DND-41 (cell line): ENCODE measurements around the gene SPIB.

Experiments
- ATAC-seq: fragments of 200-7000 bp; cut with Tn5 transposase; 3 replicates; pipeline ENCODE4 v1.9.1; 2021; ENCODE audit warnings: low read depth; ENCODE audit not compliant: insufficient read depth
- DNase-seq: peaks from one replicate; pipeline ENCODE4 v3.0.0-alpha.2; 2020
- H2AFZ ChIP-seq: 2 replicates; pipeline ENCODE4 v1.6.0; 2012; ENCODE audit warnings: low read depth, low read length
- H3K27ac ChIP-seq: 2 replicates; pipeline ENCODE4 v1.5.1; 2012; ENCODE audit warnings: low read length, inconsistent platforms
- H3K27me3 ChIP-seq: fragments of 200-600 bp; sonication (generic); 2 replicates; pipeline ENCODE4 v1.6.0; 2012; ENCODE audit warnings: low read length, mild to moderate bottlenecking, inconsistent platforms; ENCODE audit not compliant: insufficient read depth, poor library complexity
- H3K36me3 ChIP-seq: 2 replicates; pipeline ENCODE4 v1.5.1; 2012; ENCODE audit warnings: low read length, inconsistent platforms; ENCODE audit not compliant: insufficient read depth
- H3K4me1 ChIP-seq: 2 replicates; pipeline ENCODE4 v1.5.1; 2012; ENCODE audit warnings: mild to moderate bottlenecking, low read length; ENCODE audit not compliant: insufficient read depth
- H3K4me2 ChIP-seq: 2 replicates; pipeline ENCODE4 v1.6.0; 2012; ENCODE audit warnings: mild to moderate bottlenecking, moderate library complexity, low read length, inconsistent platforms; ENCODE audit not compliant: insufficient read depth
- H3K4me3 ChIP-seq, 2 experiments: fragments of 200-600 bp in 1 of 2; shearing (Covaris generic) in 1 of 2; 2 replicates each; pipeline ENCODE4 v1.5.1; 2012 to 2016; ENCODE audit warnings: inconsistent platforms in 2 of 2, low read length in 2 of 2, mild to moderate bottlenecking in 2 of 2, low read depth in 1 of 2, moderate library complexity in 1 of 2
- H3K79me2 ChIP-seq: 2 replicates; pipeline ENCODE4 v1.6.0; 2012; ENCODE audit warnings: low read length, inconsistent platforms; ENCODE audit not compliant: insufficient read depth
- H3K9ac ChIP-seq: 2 replicates; pipeline ENCODE4 v1.6.0; 2012; ENCODE audit warnings: low read depth, mild to moderate bottlenecking, inconsistent platforms, low read length, moderate library complexity
- H3K9me3 ChIP-seq: 2 replicates; pipeline ENCODE4 v1.5.1; 2012; ENCODE audit warnings: low read length, moderate library complexity, mild to moderate bottlenecking, inconsistent platforms; ENCODE audit not compliant: insufficient read depth, severe bottlenecking
- H4K20me1 ChIP-seq: 2 replicates; pipeline ENCODE4 v1.6.0; 2012; ENCODE audit warnings: low read length; ENCODE audit not compliant: insufficient read depth
- EZH2 ChIP-seq: IDR thresholded peaks from 3 replicates; pipeline ENCODE4 v1.6.1; 2012; ENCODE audit warnings: borderline replicate concordance, low read depth, mild to moderate bottlenecking, moderate library complexity, low read length, inconsistent platforms; ENCODE audit not compliant: severe bottlenecking
- TF ChIP-seq, protein P1 (sequence below): IDR thresholded peaks from 2 replicates; pipeline ENCODE4 v1.5.1; 2012; ENCODE audit warnings: borderline replicate concordance, low read length, moderate library complexity, mild to moderate bottlenecking; ENCODE audit not compliant: poor library complexity, severe bottlenecking; ENCODE audit errors: extremely low read depth

Gene SPIB

DNA sequence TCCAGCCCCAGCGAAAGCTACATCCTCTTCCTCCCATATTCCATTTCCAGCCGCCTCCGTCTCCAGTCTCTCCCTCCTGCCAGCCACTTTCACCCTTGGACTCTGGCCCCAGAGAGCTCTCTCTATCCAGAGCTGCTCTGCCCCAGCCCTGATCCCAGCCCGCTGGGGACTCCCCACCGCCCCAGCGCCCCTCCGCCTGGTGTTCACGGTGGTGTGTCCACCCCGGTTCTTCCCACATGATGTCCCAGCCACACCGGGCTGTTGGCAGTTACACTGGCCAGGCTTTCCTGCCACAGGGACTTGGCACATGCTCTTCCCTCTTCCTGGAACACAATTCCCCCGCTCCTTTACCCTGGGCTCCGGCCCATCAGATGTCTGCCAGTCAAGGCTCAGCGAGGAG lies 46.3 kb downstream of the SPIB start:
- DNase-seq (no peak), ATAC-seq (no peak)
- Histone ChIP-seq H4K20me1 (no peaks in the 10 kb centered on the region), H3K36me3 (no peaks in the 10 kb centered on the region), H3K79me2 (no peaks in the 10 kb centered on the region), H3K27ac (no peak overlapping the region), H2AFZ (no peak overlapping the region), H3K4me3 (no peak overlapping the region), H3K9ac (no peak overlapping the region), H3K27me3 (no peaks in the 10 kb centered on the region), H3K4me2 (no peak overlapping the region), H3K9me3 (no peaks in the 10 kb centered on the region), H3K4me1 (no peaks in the 10 kb centered on the region)
- TF ChIP-seq, protein P1, sequence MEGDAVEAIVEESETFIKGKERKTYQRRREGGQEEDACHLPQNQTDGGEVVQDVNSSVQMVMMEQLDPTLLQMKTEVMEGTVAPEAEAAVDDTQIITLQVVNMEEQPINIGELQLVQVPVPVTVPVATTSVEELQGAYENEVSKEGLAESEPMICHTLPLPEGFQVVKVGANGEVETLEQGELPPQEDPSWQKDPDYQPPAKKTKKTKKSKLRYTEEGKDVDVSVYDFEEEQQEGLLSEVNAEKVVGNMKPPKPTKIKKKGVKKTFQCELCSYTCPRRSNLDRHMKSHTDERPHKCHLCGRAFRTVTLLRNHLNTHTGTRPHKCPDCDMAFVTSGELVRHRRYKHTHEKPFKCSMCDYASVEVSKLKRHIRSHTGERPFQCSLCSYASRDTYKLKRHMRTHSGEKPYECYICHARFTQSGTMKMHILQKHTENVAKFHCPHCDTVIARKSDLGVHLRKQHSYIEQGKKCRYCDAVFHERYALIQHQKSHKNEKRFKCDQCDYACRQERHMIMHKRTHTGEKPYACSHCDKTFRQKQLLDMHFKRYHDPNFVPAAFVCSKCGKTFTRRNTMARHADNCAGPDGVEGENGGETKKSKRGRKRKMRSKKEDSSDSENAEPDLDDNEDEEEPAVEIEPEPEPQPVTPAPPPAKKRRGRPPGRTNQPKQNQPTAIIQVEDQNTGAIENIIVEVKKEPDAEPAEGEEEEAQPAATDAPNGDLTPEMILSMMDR: no peak
- TF ChIP-seq EZH2: no peak

DNA sequence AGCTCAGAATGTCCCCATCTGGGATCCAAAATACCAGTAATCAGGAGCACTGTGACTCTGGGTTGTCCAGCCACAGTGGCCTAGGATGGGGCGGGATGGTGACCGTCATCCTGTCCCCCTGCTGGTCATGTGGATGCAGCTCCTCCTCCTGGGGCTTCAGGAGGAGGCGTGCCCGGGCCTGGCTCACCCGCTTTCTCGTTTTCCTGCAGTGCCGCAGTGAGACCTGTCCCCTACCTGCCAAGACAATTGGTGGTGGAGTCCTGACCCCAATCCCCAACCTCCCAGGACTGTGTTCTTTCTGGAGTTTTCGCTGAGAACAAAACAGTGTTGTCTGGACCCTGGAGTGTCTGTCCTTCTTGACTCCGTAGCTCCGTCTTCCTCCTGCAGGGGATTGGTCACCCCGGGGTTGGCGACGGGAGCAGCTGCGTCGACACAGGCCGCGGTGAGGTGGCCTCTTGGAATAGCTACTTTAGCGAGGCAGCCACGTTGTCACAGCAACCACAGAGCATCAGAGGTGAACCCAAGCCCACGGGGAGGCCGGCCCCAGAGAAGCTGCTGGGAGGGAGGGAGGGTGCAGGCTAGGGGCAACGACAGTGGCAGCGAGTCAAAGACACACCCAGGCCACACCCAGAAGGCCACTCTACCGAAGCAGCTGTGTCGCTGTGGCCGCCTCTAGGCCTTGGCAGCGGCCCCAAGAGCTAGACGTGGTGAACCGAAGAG lies 47.4 kb downstream of the SPIB start:
- Histone ChIP-seq H3K4me2 (no peak overlapping the region), H3K27ac (no peak overlapping the region), H3K36me3 (no peaks in the 10 kb centered on the region), H3K9ac (no peak overlapping the region), H3K79me2 (no peaks in the 10 kb centered on the region), H3K27me3 (no peaks in the 10 kb centered on the region), H3K4me3 (no peak overlapping the region), H4K20me1 (no peaks in the 10 kb centered on the region), H3K4me1 (no peaks in the 10 kb centered on the region), H2AFZ (no peak overlapping the region), H3K9me3 (no peaks in the 10 kb centered on the region)
- TF ChIP-seq, protein P1: no peak
- no peak for TF ChIP-seq EZH2
- no peak for ATAC-seq
- DNase-seq: no peak

DNA sequence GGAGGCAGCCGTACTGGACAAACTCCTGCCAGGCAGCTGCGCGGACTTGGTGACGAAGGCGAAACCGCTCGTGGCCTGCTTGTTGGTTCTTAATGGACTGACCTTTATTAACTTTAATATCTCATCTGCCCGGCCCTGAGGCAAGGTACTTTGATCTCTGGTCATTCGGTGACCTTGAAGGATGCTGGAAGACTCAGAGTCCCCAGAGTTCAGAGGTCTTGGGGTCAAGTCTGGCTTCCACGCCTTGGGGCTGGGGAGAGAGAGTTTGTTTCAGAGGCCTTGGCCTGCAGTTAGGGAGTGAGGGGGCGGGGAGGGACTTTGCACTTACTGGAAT lies 47.9 kb downstream of the SPIB start:
- TF ChIP-seq, protein P1: no peak
- TF ChIP-seq EZH2: no peak
- H3K79me2 ChIP-seq: no peaks in the 10 kb centered on the region
- H3K9me3 ChIP-seq: peaks cover 1% of the 10 kb centered on the region
- H3K9ac ChIP-seq: no peak overlapping the region
- DNase-seq (no peak), ATAC-seq (no peak)
- no peak overlapping the region for H3K4me3 ChIP-seq
- no peaks in the 10 kb centered on the region for H3K36me3 ChIP-seq
- no peak overlapping the region for H2AFZ ChIP-seq
- no peaks in the 10 kb centered on the region for H3K27me3 ChIP-seq
- H3K4me1 ChIP-seq: no peaks in the 10 kb centered on the region
- H3K27ac ChIP-seq: no peak overlapping the region
- H3K4me2 ChIP-seq: no peak overlapping the region
- no peaks in the 10 kb centered on the region for H4K20me1 ChIP-seq

DNA sequence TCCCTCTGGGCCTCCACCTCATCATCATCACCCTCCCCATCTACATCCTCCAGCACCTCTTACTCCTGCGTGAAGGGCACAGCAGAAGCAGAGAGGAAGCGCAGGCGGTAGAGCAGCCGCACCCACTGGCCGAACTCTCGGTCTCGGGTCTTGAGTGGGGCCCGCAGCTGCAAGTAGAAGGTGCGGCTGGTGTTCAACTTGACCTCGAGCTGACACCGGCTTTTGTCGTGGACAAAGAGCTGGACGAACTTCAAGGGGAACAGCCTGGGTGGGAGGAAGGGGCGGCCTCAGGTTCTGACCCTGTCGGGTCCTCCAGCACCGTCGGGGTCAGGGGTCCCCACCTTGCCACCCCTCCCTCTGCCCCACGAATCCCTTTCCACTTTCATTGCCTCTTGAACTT lies 48.8 kb downstream of the SPIB start:
- Histone ChIP-seq H2AFZ (no peak overlapping the region), H4K20me1 (no peaks in the 10 kb centered on the region), H3K4me1 (no peaks in the 10 kb centered on the region), H3K27me3 (no peaks in the 10 kb centered on the region), H3K27ac (no peak overlapping the region), H3K9me3 (peaks cover 2% of the 10 kb centered on the region), H3K79me2 (no peaks in the 10 kb centered on the region), H3K36me3 (no peaks in the 10 kb centered on the region), H3K4me3 (no peak overlapping the region), H3K9ac (no peak overlapping the region), H3K4me2 (no peak overlapping the region)
- DNase-seq: no peak
- no peak for ATAC-seq
- TF ChIP-seq, protein P1: no peak
- no peak for TF ChIP-seq EZH2
